Measurements from ENCODE around the gene HP.
"Not testable (repeated sequence)": the region's sequence is repeated elsewhere in the genome, so short reads cannot be mapped to it uniquely, and the experiment has no call there.

The HP gene

GRCh38 chr16:72054254-72054847 is at the start of gene HP:
Gene HP, plus strand, starts transcription at chr16:72054505. Its CDS starts 148 bp downstream, at chr16:72054653.
- in situ Hi-C loops (cut with MboI; ENCODE audit: low sequenced_read_pairs) = not testable (repeated sequence)

DNA sequence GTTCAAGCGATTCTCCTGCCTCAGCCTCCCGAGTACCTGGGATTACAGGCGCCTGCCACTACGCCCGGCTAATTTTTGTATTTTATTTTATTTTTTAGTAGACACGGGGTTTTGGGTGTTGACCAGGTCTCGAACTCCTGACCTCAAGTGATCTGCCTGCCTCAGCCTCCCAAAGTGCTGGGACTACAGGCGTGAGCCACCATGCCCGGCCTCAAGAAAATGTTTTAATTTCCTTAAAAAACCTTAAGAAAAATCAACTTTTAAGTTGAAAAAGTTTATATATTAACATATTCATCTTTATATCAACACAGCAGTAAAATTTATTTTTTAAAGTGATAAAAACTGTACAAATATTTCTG is 46.3 kb upstream of the HP start:
- in situ Hi-C loops (cut with MboI; ENCODE audit: low sequenced_read_pairs) = not testable (repeated sequence)

DNA sequence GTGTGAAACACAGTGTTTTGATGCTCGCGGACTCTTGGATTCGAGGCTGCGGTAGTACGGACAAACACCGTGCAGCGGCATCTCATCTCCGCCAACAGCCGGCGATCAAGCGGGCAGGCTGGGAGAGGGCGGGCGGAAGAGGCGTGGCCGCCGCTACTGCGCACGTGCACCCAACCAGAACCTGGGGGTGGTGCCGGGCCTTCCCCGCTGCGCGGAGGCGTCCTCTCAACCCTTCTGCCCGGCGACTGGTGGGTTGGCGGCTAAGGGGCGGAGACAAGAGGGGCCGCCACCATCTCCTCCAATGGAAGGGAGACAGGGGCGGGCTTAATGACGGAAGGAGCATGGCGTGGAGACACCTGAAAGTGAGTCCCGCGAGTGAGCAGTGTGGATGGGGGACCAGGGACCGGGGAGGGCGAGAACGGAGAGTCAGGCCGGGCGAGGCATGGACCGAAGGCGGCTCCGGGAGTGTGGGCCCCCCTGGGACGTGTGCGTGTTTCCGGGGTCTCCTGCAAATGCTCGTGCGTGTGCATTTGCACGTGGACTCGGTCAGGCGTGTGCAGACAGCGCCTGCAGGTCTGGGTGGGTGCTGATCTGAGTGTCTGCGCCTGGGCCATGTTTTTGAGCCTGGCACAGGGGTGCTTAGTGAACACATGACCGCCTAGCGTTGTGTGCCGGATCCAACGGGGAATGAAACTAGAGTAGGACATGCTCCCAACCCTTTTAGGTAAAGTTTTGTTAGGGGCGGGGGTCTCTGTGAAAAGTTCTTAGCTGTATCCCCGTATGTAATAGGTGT is 45.7 kb upstream of the HP start, which contains the start of gene DHODH:
TSS of gene DHODH (plus strand) at position 321 of the 793 bp plus-strand sequence. CDS start at position 342, 21 bp downstream.
- in situ Hi-C loops (cut with MboI; ENCODE audit: low sequenced_read_pairs) = no loop called here

DNA sequence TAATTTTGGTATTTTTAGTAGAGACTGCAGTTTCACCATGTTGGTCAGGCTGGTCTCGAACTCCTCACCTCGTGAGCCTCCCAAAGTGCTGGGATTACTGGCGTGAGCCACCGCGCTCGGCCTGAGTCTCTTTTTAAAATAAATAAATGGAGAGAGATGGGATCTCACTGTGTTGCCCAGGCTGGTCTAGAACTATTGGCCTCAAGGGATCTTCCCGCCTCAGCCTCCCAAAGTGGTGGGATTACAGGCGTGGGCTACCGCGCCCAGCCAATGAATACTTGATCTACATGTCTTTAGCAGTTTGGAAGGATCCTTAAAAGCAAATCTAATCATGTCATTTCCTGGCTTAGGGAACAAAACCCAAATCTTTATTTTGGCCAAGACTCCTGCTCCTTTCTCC is 44.5 kb upstream of the HP start:
- in situ Hi-C loops (cut with MboI; ENCODE audit: low sequenced_read_pairs) = no loop called here

DNA sequence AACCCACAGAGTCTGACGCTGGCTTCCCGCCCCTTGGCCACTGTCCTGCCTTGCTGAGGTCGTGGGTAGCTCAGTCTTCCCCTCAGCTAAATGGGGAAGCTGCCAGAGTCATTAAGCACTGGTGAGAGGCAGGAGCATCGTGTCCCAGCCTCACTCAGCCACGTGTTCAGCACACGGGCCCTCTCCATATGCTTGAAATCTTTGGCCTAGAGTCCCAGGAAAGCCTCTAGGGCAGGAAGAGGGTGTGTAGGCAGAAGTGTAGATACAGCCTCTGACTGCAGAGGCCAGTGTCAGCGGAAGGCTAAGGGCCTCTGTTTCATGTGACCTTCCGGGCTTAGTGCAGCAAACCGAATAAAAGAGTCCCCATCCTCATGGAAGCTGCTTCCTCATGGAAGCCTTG is 41.7 kb upstream of the HP start:
- in situ Hi-C loops (cut with MboI; ENCODE audit: low sequenced_read_pairs) = no loop called here

DNA sequence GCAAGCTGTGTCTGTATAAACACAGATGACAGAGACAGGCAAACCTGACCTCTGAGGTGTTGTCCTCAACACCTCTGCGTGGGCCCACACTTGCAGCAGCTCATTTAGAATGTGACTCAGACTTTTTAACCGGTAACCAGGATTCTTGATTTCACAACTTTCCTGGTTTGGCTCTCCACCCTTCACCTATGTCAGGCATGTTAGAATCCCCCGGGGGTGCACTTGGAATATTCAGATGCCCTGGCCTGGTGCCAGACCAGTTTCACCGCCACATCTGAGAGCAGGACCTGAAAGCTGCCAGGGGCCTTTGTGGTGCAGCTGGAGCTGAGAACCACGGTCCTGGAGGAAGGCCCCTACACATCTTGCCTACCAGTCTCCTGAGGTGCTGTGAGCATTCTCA is 40.9 kb upstream of the HP start:
- in situ Hi-C loops (cut with MboI; ENCODE audit: low sequenced_read_pairs) = no loop called here

DNA sequence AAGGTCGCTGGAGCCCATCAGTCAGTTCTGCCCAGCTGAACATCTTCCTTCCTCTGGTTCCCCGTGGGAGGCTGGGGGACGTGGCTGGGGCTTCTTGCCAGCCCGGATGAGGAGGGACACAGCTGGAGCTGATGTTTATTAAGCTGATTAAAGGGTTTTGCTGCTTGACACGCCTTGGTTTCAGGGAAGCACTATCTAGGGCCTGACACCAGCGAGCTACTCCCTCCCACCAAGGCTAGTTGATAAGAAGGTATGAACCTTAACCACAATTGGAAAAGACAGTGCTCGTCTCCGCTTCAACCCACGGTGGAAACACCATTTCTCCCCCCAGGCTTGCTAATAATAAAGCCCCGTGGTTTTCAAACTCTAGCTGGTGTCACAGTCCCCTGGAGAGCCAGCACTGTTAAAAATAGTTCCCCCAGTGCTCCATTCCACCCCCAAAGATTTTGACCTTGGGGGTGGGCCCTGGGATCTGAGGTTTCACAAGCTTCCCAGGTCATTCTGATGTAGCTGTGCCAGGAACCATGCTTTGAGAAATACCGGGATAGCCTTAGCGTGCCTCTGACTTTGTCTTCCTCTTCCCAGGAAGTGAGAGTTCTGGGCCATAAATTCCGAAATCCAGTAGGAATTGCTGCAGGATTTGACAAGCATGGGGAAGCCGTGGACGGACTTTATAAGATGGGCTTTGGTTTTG is 40.3 kb upstream of the HP start:
- in situ Hi-C loops (cut with MboI; ENCODE audit: low sequenced_read_pairs) = no loop called here

GRCh38 chr16:72014675-72015074 is 39.6 kb upstream of the HP start:
- in situ Hi-C loops (cut with MboI; ENCODE audit: low sequenced_read_pairs) = no loop called here

- in situ Hi-C loops (cut with MboI; ENCODE audit: low sequenced_read_pairs) = no loop called here
Observed at GRCh38 chr16:72015124-72015523, 39.2 kb upstream of the HP start.

DNA sequence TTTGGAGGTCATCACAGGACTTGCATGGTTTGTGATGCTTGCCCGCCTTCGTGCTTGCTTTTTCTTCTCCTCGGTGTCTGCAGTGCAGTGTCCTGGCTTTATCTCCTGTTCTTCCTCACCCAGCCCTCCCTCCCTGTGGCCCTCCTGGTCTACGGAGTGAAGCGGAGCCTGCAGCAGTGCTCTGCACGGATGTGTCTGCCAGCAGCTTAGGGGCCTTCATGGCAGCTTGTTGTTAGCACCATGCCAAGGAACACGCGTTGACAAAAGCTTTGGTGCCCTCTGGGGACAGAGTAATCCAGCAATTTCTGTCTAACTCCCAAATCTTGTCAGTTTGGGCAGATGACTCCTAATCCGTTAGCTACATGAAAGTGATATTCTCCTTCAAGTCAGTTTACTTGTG is 35.8 kb upstream of the HP start:
- in situ Hi-C loops (cut with MboI; ENCODE audit: low sequenced_read_pairs) = no loop called here

GRCh38 chr16:72021043-72021442 is 33.3 kb upstream of the HP start:
- in situ Hi-C loops (cut with MboI; ENCODE audit: low sequenced_read_pairs) = no loop called here

GRCh38 chr16:72022127-72022526 is 32.2 kb upstream of the HP start:
- in situ Hi-C loops (cut with MboI; ENCODE audit: low sequenced_read_pairs) = no loop called here

DNA sequence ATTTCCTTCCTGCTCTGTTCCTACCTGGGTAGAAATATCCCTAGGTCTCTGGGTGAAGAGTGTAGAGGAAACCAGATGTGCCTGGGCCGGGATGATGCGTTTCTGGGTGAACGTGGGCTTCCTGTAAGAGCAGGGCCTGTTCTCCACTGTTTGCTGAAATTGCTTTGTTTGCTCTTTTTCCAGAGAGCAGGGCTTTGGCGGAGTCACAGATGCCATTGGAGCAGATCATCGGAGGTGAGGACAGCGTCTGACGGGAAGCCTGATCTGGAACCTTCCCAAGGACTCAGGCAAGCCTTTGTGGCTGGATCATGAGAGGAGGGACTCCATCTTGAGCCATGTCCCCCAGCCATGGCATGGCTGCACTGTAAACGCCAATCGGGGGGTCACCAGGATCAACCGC is 30.3 kb upstream of the HP start:
- in situ Hi-C loops (cut with MboI; ENCODE audit: low sequenced_read_pairs) = no loop called here

DNA sequence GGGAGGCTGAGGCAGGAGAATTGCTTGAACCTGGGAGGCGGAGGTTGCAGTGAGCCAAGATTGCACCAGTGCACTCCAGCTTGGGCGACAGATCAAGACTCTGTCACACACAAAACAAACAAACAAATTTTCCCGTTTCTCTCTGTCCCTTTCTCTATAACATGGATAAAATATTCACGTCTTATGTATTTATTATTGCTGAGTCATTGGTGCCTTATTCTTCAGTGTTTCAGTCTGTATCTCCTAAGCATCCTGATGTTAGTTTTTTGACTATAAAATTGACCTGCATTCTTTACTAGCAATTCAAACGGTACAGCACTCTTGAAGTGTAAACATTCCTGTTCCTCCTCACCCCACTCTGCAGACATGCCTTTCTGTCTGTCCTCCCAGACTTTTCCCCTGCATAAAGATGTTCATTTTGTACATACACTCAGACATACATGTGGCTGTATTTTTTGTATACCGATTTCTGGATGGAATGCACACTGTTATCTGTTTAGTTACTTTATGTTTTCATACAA is 29.4 kb upstream of the HP start:
- in situ Hi-C loops (cut with MboI; ENCODE audit: low sequenced_read_pairs) = no loop called here

DNA sequence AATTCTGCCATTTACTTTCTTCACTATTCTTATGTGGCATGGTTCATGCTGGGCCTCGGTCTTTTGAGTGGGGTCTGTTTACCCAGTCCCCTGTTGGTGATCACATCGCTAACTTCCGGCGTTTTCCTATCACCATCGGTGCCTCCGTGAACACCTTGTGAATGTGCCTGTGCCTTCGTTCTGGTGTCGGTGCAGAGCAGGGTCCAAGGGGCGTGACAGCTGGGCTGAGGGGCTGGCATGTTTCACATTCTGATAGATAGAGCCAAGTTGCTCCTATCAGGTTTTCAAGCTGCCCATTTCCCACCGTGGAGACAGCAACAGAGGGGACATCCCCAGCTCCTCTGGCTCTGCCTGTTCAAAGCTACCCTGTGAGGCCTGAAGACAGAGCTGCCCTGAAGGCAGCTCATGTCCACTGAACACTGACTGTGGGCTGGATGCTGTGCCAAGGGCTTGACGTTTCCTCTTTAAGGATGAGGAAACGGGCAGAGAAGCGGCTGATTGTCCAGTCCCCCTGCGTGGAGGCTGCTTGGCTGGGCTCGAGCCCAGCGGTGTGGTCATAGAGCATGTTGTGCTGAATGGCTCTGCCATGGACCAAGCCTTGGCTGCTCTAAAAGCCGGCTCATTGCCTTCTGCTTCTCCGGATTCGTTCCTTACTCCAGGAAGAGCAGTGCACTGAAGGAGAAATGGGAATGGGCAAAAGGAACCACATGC is 28.7 kb upstream of the HP start:
- in situ Hi-C loops (cut with MboI; ENCODE audit: low sequenced_read_pairs) = no loop called here

GRCh38 chr16:72027669-72028378 is 26.5 kb upstream of the HP start:
- in situ Hi-C loops (cut with MboI; ENCODE audit: low sequenced_read_pairs) = no loop called here

GRCh38 chr16:72029567-72030271 is 24.6 kb upstream of the HP start:
- in situ Hi-C loops (cut with MboI; ENCODE audit: low sequenced_read_pairs) = no loop called here

DNA sequence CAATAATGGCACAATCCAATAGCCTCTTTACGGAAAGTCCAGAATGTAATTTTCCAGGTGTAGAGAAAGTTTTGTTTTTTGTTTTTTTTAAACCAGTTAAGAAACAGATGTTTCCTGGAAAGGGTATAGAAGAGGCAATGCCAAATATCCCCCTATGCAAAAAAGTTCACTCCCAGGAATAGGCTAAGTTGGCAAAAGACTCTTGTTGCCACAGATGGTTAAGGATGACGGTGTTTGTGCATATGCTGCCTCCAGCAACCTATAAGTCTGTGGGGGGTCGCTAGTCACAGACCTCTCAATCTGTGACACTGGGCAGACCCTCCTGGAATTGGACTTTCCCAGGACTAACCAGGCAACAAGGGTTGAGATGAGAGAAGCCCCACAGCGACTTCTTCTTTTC is 20.9 kb upstream of the HP start:
- in situ Hi-C loops (cut with MboI; ENCODE audit: low sequenced_read_pairs) = no loop called here

DNA sequence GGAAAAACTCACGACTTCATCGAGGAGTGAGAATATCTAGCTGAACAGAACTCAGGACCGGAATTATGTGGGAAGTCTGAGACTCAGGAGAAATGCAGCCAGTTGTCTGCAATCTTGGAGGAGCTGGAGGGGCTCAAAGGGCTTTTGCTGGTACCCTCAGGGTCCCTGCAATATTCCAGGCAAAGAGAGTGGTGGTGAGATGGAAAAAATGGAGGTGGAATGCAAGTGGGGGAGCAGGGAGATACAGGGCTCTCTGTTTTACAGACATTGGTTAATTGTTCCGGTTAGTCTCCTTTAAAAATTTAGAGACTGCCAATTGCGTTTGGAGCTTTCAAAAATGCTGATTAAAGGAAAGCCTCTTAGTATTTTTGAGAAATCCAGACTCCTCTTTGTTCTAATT is 18.2 kb upstream of the HP start:
- in situ Hi-C loops (cut with MboI; ENCODE audit: low sequenced_read_pairs) = no loop called here

GRCh38 chr16:72042157-72042660 is 12.1 kb upstream of the HP start:
- in situ Hi-C loops (cut with MboI; ENCODE audit: low sequenced_read_pairs) = no loop called here

Measured in HL-60/S4 treated with phorbol 12-myristate 13-acetate at 8.2 ng/mL for 4 days and 3 days (cell line).